Keratinocyte (primary cell): ENCODE measurements around the gene CACNA2D4. TPM values are rescaled to one million over a fixed set of nuclear protein-coding genes. Genes with fewer than 3 reads are reported as not detected.

Experiments
- DNase-seq: peaks from one replicate; pipeline ENCODE4 v3.0.0-alpha.2; 2011; ENCODE audit warnings: low read depth, missing footprints, low spot score
- FAIRE-seq: peaks from 2 replicates; lab custom pipeline; 2011; peaks lifted over from hg19 to GRCh38; lab: Jason Lieb, UNC
- H2AFZ ChIP-seq: 2 replicates; pipeline ENCODE4 v1.6.0; 2012; ENCODE audit warnings: low read length, control low read depth, inconsistent platforms; ENCODE audit not compliant: control insufficient read depth
- H3K27ac ChIP-seq: 2 replicates; pipeline ENCODE4 v1.5.1; 2011; ENCODE audit warnings: low read length; ENCODE audit not compliant: control insufficient read depth, insufficient read depth
- H3K27me3 ChIP-seq: 3 replicates; pipeline ENCODE4 v1.6.0; 2011; ENCODE audit warnings: low read length; ENCODE audit not compliant: control insufficient read depth, insufficient read depth; ENCODE audit errors: extremely low read depth
- H3K36me3 ChIP-seq, 2 experiments: 2 replicates in 1 of 2; 3 replicates in 1 of 2; pipeline ENCODE4 v1.5.1; 2011; ENCODE audit warnings: low read length in 2 of 2, mild to moderate bottlenecking in 1 of 2; ENCODE audit not compliant: control insufficient read depth in 2 of 2, insufficient read depth in 2 of 2; ENCODE audit errors: extremely low read depth in 1 of 2
- H3K4me1 ChIP-seq: 3 replicates; pipeline ENCODE4 v1.5.1; 2011; ENCODE audit warnings: low read length; ENCODE audit not compliant: control insufficient read depth, insufficient read depth; ENCODE audit errors: extremely low read depth
- H3K4me2 ChIP-seq: 3 replicates; pipeline ENCODE4 v1.6.0; 2011; ENCODE audit warnings: low read depth, low read length; ENCODE audit not compliant: control insufficient read depth, insufficient read depth; ENCODE audit errors: extremely low read depth
- H3K4me3 ChIP-seq, 3 experiments: fragments of 200-600 bp in 1 of 3; sonication (generic) in 1 of 3; 2 replicates in 2 of 3; 3 replicates in 1 of 3; pipeline ENCODE4 v1.5.1; 2011 to 2016; ENCODE audit warnings: low read length in 3 of 3, mild to moderate bottlenecking in 3 of 3, control low read depth in 2 of 3, inconsistent platforms in 1 of 3, low read depth in 1 of 3, mixed read lengths in 1 of 3, mixed run types in 1 of 3, moderate library complexity in 1 of 3; ENCODE audit not compliant: control insufficient read depth in 2 of 3, insufficient read depth in 2 of 3; ENCODE audit errors: extremely low read depth in 1 of 3
- H3K79me2 ChIP-seq: 2 replicates; pipeline ENCODE4 v1.6.0; 2012; ENCODE audit warnings: low read length; ENCODE audit not compliant: control insufficient read depth, insufficient read depth
- H3K9ac ChIP-seq: 3 replicates; pipeline ENCODE4 v1.6.0; 2011; ENCODE audit warnings: low read length; ENCODE audit not compliant: control insufficient read depth, insufficient read depth; ENCODE audit errors: extremely low read depth
- H3K9me1 ChIP-seq: 3 replicates; pipeline ENCODE4 v1.6.0; 2011; ENCODE audit warnings: low read length; ENCODE audit not compliant: control insufficient read depth, insufficient read depth; ENCODE audit errors: extremely low read depth
- H3K9me3 ChIP-seq: 2 replicates; pipeline ENCODE4 v1.5.1; 2012; ENCODE audit warnings: low read depth, low read length; ENCODE audit not compliant: control insufficient read depth
- H4K20me1 ChIP-seq: 3 replicates; pipeline ENCODE4 v1.6.0; 2011; ENCODE audit warnings: low read length; ENCODE audit not compliant: control insufficient read depth, insufficient read depth; ENCODE audit errors: extremely low read depth
- CTCF ChIP-seq, 3 experiments: IDR thresholded peaks in 1 of 3; conservative IDR thresholded peaks in 1 of 3; optimal IDR thresholded peaks in 1 of 3; 2 replicates in 2 of 3; 3 replicates in 1 of 3; pipeline versions ENCODE3 to v1.5.1; 2011; ENCODE audit warnings: low read length in 3 of 3, mild to moderate bottlenecking in 3 of 3, moderate library complexity in 2 of 3, control low read depth in 1 of 3, inconsistent platforms in 1 of 3; ENCODE audit not compliant: insufficient read depth in 2 of 3; ENCODE audit errors: extremely low read depth in 1 of 3
- EZH2 ChIP-seq: IDR thresholded peaks from one replicate; pipeline ENCODE4 v1.6.1; 2012; ENCODE audit warnings: inconsistent platforms, mild to moderate bottlenecking, low read length, moderate library complexity
- dilution Hi-C: fragments of 300-500 bp; cut with MboI; formaldehyde crosslinking; loops from one replicate; pipeline ENCODE4 v1.7.0; 2020; ENCODE audit warnings: low sequenced_read_pairs; ENCODE audit not compliant: extremely low pct_ligation_motif_present
- polyA plus RNA-seq, 5 experiments: library from polyadenylated mRNA; depleted of rRNA in 3 of 5; stranded (reverse) in 3 of 5; stranded (forward) in 1 of 5; unstranded in 1 of 5; fragments of >200 nt; gene quantifications; 1 replicate in 1 of 5; 2 replicates in 3 of 5; 3 replicates in 1 of 5; pipeline versions ENCODE4 v1.2.1 to v1.2.3, GENCODE V29; 2011 to 2012; ENCODE audit warnings: missing spikeins in 2 of 5, low read depth in 1 of 5, low replicate concordance in 1 of 5

Gene CACNA2D4
- polyA plus RNA-seq, 1 donor (not counting 4 experiments of a cell fraction or from before 2014, with no cell fraction given), result 0.09 TPM

- Histone ChIP-seq H3K27me3 (no peaks in the 10 kb centered on the region), H4K20me1 (no peaks in the 10 kb centered on the region), H3K4me1 (no peaks in the 10 kb centered on the region), H3K9ac (no peak overlapping the region), H3K4me3 (no peak overlapping the region), H3K36me3 (no peaks in the 10 kb centered on the region), H3K27ac (no peak overlapping the region), H3K4me2 (no peak overlapping the region), H3K9me1 (no peaks in the 10 kb centered on the region), H3K79me2 (no peaks in the 10 kb centered on the region), H2AFZ (no peak overlapping the region), H3K9me3 (no peaks in the 10 kb centered on the region)
- dilution Hi-C loops, result no loop called here
- FAIRE-seq, result no peak
- DNase-seq, result no peak
- no peak for TF ChIP-seq EZH2
These were observed 19.2 kb upstream of the CACNA2D4 start for GRCh38 chr12:1937481-1938224.

- Histone ChIP-seq H3K79me2 (no peaks in the 10 kb centered on the region), H3K27me3 (no peaks in the 10 kb centered on the region), H2AFZ (no peak overlapping the region), H3K36me3 (no peaks in the 10 kb centered on the region), H3K9ac (no peak overlapping the region), H3K4me3 (no peak overlapping the region), H3K4me2 (no peak overlapping the region), H4K20me1 (no peaks in the 10 kb centered on the region), H3K27ac (no peak overlapping the region), H3K9me1 (no peaks in the 10 kb centered on the region), H3K9me3 (no peaks in the 10 kb centered on the region), H3K4me1 (no peaks in the 10 kb centered on the region)
- FAIRE-seq (no peak), DNase-seq (no peak)
- TF ChIP-seq EZH2 (no peak), CTCF (optimal IDR thresholded peaks at IDR 0.05 in 1 of 3, IDR thresholded peaks at IDR 0.05 in 1 of 3, conservative IDR thresholded peaks at IDR 0.05 in 1 of 3; ENCODE audit: extremely low read depth in 1 of 3, insufficient read depth in 2 of 3, low read length in 3 of 3) (no peak)
- dilution Hi-C loops, result no loop called here
These were observed 18.2 kb upstream of the CACNA2D4 start for GRCh38 chr12:1936406-1937320.
